ENCODE data around the gene NPAS1. TPM values are rescaled to one million over a fixed set of nuclear protein-coding genes. Genes with fewer than 3 reads are reported as not detected.

The NPAS1 gene
- polyA plus RNA-seq, 1 donor from 2014 or later = not detected

- no peaks in the 10 kb centered on the region for H3K9me3 ChIP-seq (ENCODE audit: low read length)
- no peaks in the 10 kb centered on the region for H3K27me3 ChIP-seq (ENCODE audit: insufficient read depth, low read depth, low read length)
- no peaks in the 10 kb centered on the region for H3K36me3 ChIP-seq (ENCODE audit: insufficient read depth, low read length)
Observed at GRCh38 chr19:47082493-47082892, 62.9 kb downstream of the NPAS1 start.

GRCh38 chr19:47084879-47085439 is 65.3 kb downstream of the NPAS1 start:
- H3F3A ChIP-seq (ENCODE audit: insufficient read depth, low read length, poor library complexity, severe bottlenecking) = no peaks in the 10 kb centered on the region
- H3K9ac ChIP-seq (ENCODE audit: low read length) = no peak overlapping the region
- no peaks in the 10 kb centered on the region for H3K79me2 ChIP-seq (replicated peaks; ENCODE audit: insufficient read depth, low read length)
- no peaks in the 10 kb centered on the region for H3K36me3 ChIP-seq (ENCODE audit: insufficient read depth, low read length)
- no peaks in the 10 kb centered on the region for H3K27me3 ChIP-seq (ENCODE audit: insufficient read depth, low read depth, low read length)
- no peak overlapping the region for H3K27ac ChIP-seq (ENCODE audit: low read length)
- H3K4me2 ChIP-seq (ENCODE audit: low read length) = no peak overlapping the region
- no peak overlapping the region for H2AFZ ChIP-seq (ENCODE audit: low read depth, low read length)
- no peaks in the 10 kb centered on the region for H4K20me1 ChIP-seq (ENCODE audit: insufficient read depth)
- no peaks in the 10 kb centered on the region for H3K9me3 ChIP-seq (ENCODE audit: low read length)
- TF ChIP-seq SMC3 (conservative IDR thresholded peaks at IDR 0.05; ENCODE audit: poor library complexity) (no peak), TAF1 (IDR thresholded peaks at IDR 0.05; ENCODE audit: low read depth) (no peak), EP300 (conservative IDR thresholded peaks at IDR 0.05; ENCODE audit: poor library complexity, severe bottlenecking) (no peak), REST (IDR thresholded peaks at IDR 0.05; ENCODE audit: borderline replicate concordance) (no peak)
- TF ChIP-seq, protein P1, sequence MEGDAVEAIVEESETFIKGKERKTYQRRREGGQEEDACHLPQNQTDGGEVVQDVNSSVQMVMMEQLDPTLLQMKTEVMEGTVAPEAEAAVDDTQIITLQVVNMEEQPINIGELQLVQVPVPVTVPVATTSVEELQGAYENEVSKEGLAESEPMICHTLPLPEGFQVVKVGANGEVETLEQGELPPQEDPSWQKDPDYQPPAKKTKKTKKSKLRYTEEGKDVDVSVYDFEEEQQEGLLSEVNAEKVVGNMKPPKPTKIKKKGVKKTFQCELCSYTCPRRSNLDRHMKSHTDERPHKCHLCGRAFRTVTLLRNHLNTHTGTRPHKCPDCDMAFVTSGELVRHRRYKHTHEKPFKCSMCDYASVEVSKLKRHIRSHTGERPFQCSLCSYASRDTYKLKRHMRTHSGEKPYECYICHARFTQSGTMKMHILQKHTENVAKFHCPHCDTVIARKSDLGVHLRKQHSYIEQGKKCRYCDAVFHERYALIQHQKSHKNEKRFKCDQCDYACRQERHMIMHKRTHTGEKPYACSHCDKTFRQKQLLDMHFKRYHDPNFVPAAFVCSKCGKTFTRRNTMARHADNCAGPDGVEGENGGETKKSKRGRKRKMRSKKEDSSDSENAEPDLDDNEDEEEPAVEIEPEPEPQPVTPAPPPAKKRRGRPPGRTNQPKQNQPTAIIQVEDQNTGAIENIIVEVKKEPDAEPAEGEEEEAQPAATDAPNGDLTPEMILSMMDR (IDR thresholded peaks at IDR 0.05; ENCODE audit: poor library complexity, severe bottlenecking) = no peak
- no peak overlapping the region for H3K4me3 ChIP-seq (ENCODE audit: low read length)
- H3K9me2 ChIP-seq (ENCODE audit: insufficient read depth, low read length) = no peaks in the 10 kb centered on the region

More at GRCh38 chr19:47082493-47082892, 62.9 kb downstream of the NPAS1 start:
- Histone ChIP-seq H3K9me2 (ENCODE audit: insufficient read depth, low read length) (no peaks in the 10 kb centered on the region), H3K9ac (ENCODE audit: low read length) (no peak overlapping the region), H3K4me3 (ENCODE audit: low read length) (no peak overlapping the region), H3K4me2 (ENCODE audit: low read length) (no peak overlapping the region), H2AFZ (ENCODE audit: low read depth, low read length) (no peak overlapping the region), H3K27ac (ENCODE audit: low read length) (no peak overlapping the region), H3K79me2 (replicated peaks; ENCODE audit: insufficient read depth, low read length) (no peaks in the 10 kb centered on the region), H4K20me1 (ENCODE audit: insufficient read depth) (no peaks in the 10 kb centered on the region), H3F3A (ENCODE audit: insufficient read depth, low read length, poor library complexity, severe bottlenecking) (no peaks in the 10 kb centered on the region)
- TF ChIP-seq TAF1 (IDR thresholded peaks at IDR 0.05; ENCODE audit: low read depth) = no peak
- TF ChIP-seq RAD21 (conservative IDR thresholded peaks at IDR 0.05) = no peak
- TF ChIP-seq EP300 (conservative IDR thresholded peaks at IDR 0.05; ENCODE audit: poor library complexity, severe bottlenecking) = no peak
- no peak for TF ChIP-seq MXI1 (conservative IDR thresholded peaks at IDR 0.05; ENCODE audit: poor library complexity, severe bottlenecking)
- TF ChIP-seq, protein P1 (IDR thresholded peaks at IDR 0.05; ENCODE audit: poor library complexity, severe bottlenecking) = no peak
- TF ChIP-seq POLR2AphosphoS5 (IDR thresholded peaks at IDR 0.05) = no peak
- no peak for TF ChIP-seq SMC3 (conservative IDR thresholded peaks at IDR 0.05; ENCODE audit: poor library complexity)
- TF ChIP-seq EZH2 (IDR thresholded peaks at IDR 0.05; ENCODE audit: borderline replicate concordance, insufficient read depth, low read length, poor library complexity, severe bottlenecking) = no peak

All from neural cell (in vitro differentiated cells).